PFSK-1 (cell line): Measurements from ENCODE around the gene ATG16L2.

Experiments used
- REST ChIP-seq, 2 experiments: IDR thresholded peaks; 2 replicates each; pipeline versions ENCODE4 v1.6.1 to v1.8.0; 2011 to 2012; ENCODE audit warnings: low read depth in 2 of 2, low read length in 2 of 2, control low read depth in 1 of 2, inconsistent platforms in 1 of 2, mild to moderate bottlenecking in 1 of 2, moderate library complexity in 1 of 2; ENCODE audit not compliant: insufficient read depth in 1 of 2
- SIN3A ChIP-seq: IDR thresholded peaks from 2 replicates; pipeline ENCODE4 v1.6.1; 2012; ENCODE audit warnings: mild to moderate bottlenecking, low read length, moderate library complexity, borderline replicate concordance; ENCODE audit not compliant: insufficient read depth
- TAF1 ChIP-seq: IDR thresholded peaks from 2 replicates; pipeline ENCODE4 v1.6.1; 2012; ENCODE audit warnings: low read length, control low read depth, borderline replicate concordance; ENCODE audit not compliant: insufficient read depth

- TF ChIP-seq SIN3A, result peak; percentile 66; the same call in 1 of the 2 replicates
- TF ChIP-seq TAF1, result no peak
- TF ChIP-seq REST (IDR thresholded peaks at IDR 0.05; ENCODE audit: insufficient read depth in 1 of 2, low read depth in 2 of 2, low read length in 2 of 2), result no peak
Observed at GRCh38 chr11:72773291-72773690, 40.9 kb upstream of the ATG16L2 start.
